ENCODE measurements around the gene RALGPS2.
"Not testable (repeated sequence)": the region's sequence is repeated elsewhere in the genome, so short reads cannot be mapped to it uniquely, and the experiment has no call there.

RALGPS2 gene

DNA sequence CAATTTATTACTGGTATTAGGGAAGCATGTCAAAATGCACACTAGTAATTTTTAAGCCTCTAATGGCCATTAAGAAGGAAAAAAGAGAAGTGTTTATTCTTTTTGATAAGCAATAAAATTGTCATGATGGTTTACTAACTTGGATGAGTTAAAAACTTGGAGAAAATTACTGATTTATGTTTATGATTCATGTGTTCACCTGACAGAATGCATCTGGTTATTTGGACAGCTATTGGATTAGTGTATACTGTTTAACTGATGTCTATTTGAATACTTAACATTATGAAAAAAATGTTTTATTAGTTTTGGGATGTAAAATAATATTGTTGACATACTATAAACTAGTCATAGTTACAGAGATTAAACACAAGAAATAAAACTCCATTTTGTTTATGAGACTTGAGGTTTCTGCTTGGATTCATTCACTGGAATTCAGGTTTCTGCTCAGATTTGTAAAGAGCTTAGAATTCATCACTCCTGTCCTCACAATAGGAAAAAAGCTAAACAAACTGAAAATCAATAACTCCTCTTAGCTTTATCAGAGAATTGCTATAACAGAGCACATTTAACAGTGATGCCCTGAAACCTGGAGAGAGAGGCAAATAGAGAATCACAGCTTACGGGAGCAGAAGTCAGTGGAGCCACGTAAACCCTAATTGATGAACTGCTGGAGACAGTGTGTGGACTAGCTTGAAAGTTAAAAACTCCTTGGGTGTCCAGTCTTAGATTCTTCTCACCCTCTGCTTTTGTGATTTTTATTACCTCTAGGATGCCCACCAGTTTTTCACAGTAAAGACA is 56.7 kb downstream of the RALGPS2 start:
- DNase-seq (ENCODE audit: low spot score): no peak

DNA sequence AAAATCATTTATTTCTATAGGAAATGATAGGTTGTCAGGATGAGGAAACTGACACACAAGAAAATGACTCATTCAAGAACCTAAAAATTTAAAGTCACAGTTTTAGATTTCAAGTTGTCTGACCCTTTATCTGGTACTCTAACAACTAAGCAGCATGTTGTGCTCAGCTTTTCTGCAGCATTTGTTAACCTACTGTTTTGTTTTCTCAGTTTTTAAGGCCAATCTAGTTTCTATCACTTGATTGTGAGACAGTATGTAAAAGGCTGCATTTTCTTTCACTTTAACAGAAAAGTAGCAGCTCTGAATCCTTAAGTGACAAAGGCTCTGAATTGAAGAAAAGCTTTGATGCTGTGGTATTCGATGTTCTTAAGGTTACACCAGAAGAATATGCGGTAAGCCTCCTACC is 59.1 kb downstream of the RALGPS2 start:
- DNase-seq (ENCODE audit: low spot score): peak; percentile 67

GRCh38 chr1:178792394-178792793 is 67.3 kb downstream of the RALGPS2 start:
- no peak for DNase-seq (ENCODE audit: low spot score)

GRCh38 chr1:178796013-178796412 is 71.0 kb downstream of the RALGPS2 start:
- DNase-seq (ENCODE audit: low spot score): no peak

GRCh38 chr1:178797590-178797989 is 72.5 kb downstream of the RALGPS2 start:
- DNase-seq (ENCODE audit: low spot score): no peak

- DNase-seq (ENCODE audit: low spot score): no peak
These were observed 73.3 kb downstream of the RALGPS2 start for GRCh38 chr1:178798232-178798861.

DNA sequence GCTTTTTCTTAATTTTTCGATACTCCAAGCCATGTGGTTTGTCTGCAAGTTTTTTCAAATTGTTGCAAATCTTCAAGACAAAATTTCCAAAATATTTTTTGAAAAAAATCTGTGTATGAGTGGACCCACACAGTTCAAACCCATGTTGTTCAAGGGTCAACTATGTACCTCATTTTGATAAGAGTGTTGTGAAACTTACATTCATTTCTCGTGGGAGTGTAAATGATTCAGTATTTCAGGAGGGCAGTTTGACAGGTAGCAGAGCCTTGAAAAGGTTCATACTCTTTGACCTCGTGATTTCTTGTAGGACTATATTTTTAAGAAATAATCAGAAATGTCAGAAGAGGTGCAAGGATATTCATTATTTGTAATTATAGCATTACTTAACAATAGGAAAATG is 77.8 kb downstream of the RALGPS2 start:
- DNase-seq (ENCODE audit: low spot score): no peak

GRCh38 chr1:178806665-178807300 is 81.7 kb downstream of the RALGPS2 start:
- DNase-seq (ENCODE audit: low spot score): no peak

DNA sequence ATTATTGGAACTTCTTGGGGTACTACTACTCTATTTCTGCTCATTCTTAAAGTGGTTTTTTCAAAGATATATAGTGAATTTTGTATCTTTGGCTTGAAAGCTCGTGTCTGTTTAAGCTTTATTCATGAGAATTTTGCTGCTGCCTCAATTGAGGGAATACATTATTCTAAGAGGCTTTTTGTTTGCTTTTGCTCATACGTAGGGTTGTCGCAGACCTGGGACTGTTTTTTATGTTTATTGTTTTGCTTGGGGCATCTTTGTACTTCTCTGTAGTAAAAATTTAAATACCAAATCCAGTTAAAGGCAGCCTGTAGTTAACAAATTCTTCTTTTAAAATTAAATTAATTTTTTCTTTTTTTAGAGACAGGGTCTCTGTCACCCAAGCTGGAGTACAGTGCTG is 83.5 kb downstream of the RALGPS2 start:
- DNase-seq (ENCODE audit: low spot score): no peak

- no peak for DNase-seq (ENCODE audit: low spot score)
These were observed 85.5 kb downstream of the RALGPS2 start for GRCh38 chr1:178810585-178810984.

DNA sequence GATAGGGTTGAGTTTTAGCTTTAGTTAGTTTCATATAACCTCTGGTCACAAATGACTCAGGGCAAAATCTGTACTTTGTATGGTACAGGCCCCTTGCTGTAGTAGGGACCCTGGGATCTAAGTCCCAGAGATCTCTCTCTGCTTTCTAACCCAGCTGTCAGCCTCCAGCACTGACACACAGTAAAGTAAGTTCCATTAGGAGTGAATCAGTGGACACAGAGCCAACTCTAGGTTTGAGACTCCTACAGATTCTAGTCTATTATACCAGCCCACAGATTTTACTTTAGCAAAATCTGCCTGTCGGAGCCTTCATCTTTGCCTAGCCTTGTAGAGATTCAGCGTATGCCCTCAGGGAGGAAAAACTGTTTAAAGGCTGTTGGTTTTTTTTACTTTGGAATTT is 93.4 kb downstream of the RALGPS2 start:
- no peak for DNase-seq (ENCODE audit: low spot score)

- DNase-seq (ENCODE audit: low spot score): no peak
These were observed 94.1 kb downstream of the RALGPS2 start for GRCh38 chr1:178819123-178819522.

DNA sequence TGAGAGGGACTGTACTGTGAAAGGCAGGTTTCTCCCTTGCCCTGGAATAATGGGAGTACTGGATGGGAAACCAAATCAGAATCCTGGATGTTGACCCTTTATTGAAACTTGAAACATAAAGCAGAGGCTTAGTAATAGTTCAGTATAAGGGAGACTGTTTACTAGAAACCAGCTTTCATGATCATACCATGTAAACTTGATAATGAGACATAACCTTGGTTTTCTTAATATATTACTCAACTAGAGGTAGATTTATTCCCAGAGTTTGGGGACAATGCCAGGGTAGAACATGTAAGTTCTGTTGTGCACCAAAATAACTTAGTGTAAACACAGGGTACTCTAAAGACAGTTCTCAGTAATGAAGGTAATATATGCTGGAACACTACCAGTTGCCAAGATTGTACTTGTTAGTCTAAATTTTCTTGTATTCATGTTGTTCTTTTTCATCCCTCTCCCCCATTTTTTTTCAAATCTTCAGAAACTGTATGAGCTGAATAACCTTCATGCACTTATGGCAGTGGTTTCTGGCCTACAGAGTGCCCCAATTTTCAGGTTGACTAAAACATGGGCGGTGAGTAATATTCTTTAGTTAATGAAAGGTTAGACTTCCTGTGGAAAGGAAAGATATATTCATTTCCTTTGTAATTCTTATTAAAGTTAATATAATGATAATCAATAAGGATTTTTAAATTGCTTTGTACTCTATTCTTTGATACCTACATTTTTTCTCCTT is 96.3 kb downstream of the RALGPS2 start:
- DNase-seq (ENCODE audit: low spot score): no peak

- DNase-seq (ENCODE audit: low spot score): no peak
These were observed 100.1 kb downstream of the RALGPS2 start for GRCh38 chr1:178825167-178825566.

DNA sequence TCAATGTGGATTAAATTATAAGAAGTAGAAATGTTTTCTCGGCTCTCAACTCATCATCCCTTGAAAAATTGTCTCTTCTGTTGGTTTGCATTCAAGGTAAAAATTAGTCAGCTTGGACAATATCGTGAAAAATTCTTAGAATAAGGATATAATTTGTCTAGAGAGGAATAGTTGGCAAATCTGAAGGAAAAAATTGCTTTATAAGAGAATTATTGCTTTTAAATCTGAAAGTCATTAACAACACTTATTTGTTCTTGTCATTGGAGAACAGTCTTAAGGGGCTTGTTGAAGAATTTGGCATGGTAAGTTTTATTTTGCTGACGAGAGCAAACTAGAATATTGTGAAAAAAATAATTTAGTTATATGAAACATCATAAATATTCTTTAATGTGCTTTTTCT is 119.4 kb downstream of the RALGPS2 start:
- no peak for DNase-seq (ENCODE audit: low spot score)

- no peak for DNase-seq (ENCODE audit: low spot score)
These were observed 121.3 kb downstream of the RALGPS2 start for GRCh38 chr1:178846306-178846705.

DNA sequence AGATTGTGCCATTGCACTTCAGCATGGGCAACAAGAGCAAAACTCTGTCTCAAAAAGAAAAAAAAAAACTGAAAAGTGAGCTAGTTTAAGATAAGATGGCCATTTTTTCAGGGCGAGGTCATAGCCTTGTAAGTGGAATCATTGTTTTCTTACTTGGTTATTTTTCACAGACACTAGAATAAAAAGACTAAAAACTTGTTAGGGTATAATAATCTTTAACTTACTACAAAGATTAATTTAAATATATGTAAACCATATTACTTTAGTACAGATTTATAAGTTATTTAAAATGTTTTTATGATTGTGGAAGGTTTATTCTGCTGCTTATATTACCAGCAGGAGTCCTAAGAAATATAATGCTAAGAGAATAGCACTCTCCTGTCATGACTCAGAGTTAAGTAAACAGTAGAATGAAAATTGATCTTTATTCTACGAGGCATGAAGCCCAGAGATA is 122.4 kb downstream of the RALGPS2 start:
- no peak for DNase-seq (ENCODE audit: low spot score)

DNA sequence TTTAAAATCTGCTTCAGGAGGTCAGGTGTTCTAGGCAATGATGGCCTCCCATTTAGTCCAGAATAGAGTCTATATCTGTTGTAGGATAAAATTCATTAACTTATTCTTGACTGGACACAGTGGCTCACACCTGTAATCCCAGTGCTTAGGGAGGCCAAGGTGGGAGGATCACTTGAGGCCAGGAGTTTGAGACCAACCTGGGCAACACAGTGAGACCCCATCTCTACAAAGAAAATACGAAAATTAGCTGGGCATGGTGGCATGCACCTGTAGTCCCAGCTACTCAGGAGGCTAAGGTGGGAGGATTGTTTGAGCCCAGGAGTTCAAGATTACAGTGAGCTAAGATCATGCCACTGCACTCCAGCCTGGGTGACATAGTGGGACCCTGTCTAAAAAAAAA is 122.9 kb downstream of the RALGPS2 start:
- not testable (repeated sequence) for DNase-seq (ENCODE audit: low spot score)

DNA sequence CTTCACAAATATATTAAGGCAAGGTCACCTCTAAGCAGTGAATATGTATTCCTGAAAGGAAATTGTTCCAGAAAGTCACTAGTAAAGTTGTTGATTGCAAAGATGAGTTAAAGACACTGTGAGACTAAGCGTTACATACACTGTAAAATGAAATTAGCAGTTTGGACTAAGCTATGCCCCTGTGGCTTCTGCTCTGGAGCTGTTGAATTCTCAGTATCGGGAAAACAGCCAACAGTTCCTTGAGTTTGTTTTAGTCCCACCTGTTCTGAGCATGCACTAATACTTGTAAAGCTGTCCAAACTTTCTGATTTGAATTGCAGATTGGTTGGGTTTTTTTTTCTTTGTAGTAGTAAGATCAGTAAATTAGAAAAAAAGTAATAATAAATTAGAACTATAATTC is 124.9 kb downstream of the RALGPS2 start:
- no peak for DNase-seq (ENCODE audit: low spot score)

GRCh38 chr1:178857126-178857525 is 132.1 kb downstream of the RALGPS2 start:
- DNase-seq (ENCODE audit: low spot score): no peak

DNA sequence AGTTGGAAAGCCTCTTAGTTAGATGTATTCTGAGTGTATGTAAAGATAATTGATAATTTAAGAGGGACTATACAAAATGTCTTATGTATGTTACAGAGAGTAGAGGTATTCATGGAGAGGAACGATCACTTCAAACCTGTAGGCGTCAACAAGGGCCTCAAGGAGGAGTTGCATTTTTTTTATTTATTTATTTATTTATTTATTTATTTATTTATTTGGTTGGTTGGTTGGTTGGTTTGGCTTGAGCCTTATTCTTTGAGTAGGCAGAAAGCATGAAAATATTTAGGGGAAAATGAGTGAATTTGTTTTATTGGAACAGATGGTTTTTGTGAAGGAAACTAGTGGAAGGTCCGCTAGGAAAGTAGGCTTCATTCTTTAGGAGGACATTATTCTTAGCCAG is 137.4 kb downstream of the RALGPS2 start:
- no peak for DNase-seq (ENCODE audit: low spot score)

- no peak for DNase-seq (ENCODE audit: low spot score)
These were observed 137.8 kb downstream of the RALGPS2 start for GRCh38 chr1:178862864-178863263.

DNA sequence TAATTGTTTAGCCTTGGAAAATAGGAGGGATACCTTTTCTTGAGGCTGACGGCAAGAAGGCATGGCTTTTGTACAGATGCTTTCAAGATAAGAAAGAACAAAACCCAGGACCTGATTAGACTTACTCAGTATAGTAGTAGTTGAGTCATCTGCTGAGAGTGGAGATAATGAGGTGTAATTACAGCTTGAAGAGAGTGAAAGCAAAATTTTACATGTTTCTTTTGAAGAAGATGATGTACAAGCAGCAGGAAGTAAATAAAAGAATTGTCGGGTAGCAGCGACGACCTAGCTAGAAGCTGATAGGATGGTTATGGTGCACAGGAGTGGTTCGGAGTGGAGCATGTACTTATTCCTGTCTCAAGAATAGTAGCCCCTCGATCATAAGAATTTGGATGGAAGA is 139.3 kb downstream of the RALGPS2 start:
- no peak for DNase-seq (ENCODE audit: low spot score)

All from kidney capillary endothelial cell (primary cell).